ENCODE results near the gene RTKN2. TPM values are rescaled to one million over a fixed set of nuclear protein-coding genes. Genes with fewer than 3 reads are reported as not detected.
"Not testable (repeated sequence)": the region's sequence is repeated elsewhere in the genome, so short reads cannot be mapped to it uniquely, and the experiment has no call there.

Gene RTKN2, protein sequence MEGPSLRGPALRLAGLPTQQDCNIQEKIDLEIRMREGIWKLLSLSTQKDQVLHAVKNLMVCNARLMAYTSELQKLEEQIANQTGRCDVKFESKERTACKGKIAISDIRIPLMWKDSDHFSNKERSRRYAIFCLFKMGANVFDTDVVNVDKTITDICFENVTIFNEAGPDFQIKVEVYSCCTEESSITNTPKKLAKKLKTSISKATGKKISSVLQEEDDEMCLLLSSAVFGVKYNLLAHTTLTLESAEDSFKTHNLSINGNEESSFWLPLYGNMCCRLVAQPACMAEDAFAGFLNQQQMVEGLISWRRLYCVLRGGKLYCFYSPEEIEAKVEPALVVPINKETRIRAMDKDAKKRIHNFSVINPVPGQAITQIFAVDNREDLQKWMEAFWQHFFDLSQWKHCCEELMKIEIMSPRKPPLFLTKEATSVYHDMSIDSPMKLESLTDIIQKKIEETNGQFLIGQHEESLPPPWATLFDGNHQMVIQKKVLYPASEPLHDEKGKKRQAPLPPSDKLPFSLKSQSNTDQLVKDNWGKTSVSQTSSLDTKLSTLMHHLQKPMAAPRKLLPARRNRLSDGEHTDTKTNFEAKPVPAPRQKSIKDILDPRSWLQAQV
- 1 to 10 TPM in 1 of 2 experiments, under 1 TPM in 1; 0.97 to 1.0 TPM for total RNA-seq

DNA sequence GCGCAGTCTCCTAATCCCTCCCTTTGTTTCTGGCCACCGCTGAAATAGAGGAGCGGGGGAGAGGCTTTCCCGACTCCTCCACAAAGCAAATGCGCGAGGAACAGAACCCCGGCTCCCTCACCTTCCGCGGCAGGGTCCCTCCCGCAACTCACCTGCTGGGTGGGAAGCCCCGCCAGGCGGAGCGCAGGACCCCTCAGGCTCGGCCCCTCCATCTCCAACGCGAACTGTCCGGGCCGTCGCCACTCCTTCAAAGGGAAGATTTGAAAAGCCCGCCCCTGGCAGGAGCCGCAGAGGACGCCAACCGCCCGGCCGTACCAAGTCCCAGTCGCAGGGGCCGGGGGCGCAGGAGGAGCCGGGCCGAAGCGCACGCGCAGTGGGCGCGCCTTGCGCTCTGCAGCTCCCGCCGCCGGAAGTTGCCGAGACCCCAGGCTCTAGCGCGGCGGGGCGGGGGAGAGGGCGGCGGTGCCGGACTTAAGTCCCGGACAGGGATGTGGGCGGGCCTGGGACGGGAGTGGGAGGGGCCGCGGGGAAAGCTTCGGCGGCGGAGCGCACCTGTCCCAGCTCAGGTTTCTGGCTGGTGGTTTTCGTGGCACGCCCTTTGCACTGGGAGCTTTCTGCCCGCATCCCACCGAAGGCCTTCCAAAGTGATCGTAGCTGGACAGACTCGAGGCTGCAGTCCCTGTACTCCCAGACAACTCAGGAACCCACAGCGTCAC, at the start of gene RTKN2:
Gene RTKN2 (minus strand): TSS at position 446 of the 716 bp plus-strand sequence. CDS start 234 bp downstream, at position 212.
- ChIA-PET CTCF (interaction anchor here (0.5 to 0.6 kb wide), 2 partner anchors 175 to 1548 kb away, joined by 3 read pairs; no protein-coding TSS in a partner anchor), POLR2A (no interaction called here)

DNA sequence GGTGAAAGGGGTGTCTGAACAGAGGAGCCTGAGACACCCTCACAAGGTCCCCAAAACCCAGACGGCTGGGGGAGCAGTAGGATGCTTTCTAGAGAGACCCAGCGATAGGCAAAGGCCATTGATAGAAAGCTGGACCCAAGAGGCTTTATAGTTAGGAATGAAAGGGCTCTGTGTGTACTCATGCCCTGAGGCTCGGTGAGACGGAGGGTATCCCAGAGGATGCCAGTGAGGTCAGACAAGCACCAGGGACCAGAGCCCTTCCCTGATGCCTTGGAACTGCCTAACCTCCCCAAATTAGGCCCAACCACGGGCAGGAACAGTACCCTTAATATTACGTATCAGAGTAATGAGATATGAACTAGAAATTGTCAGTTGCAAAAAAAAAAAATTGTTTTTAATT, 48.6 kb upstream of the RTKN2 start:
- ChIA-PET CTCF (no interaction called here), POLR2A (no interaction called here)

DNA sequence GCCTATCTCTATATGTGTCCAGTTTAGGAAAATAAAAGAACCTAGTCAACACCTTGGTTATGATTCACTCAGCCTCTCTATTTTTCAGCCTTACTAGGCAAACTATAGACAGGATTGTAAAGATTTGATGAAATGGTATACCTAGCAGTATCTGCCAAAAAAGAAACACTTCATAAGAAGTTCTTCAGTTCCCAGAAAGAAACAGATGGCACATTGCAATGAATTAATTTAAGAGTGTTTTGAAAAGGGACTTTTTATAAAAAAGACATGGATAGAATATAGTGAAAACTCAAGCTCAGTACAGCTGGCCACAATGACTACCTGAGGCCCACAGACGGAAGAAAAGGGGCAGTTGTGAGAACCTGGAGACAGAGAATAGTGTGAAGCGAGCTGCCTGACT, 40.6 kb upstream of the RTKN2 start:
- ChIA-PET POLR2A (no interaction called here), CTCF (no interaction called here)

DNA sequence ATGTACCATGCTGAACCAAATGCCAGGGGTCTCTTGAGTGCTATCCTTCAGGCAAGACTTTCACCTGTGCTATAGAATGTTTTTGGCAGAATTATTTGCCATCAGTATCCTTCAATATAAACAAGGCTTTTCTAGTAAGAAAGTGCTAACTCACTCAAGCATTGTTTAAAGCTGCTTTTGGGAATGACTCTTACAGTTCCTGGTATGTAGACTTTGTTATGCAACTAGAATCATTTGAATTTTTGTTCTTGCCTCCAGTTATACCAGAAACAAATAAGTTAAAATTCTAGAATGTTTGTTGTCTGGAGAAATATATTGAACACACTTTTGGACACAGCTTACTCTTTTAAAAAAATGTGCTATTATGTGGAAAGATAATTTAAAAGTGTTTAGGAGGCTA, 39.5 kb upstream of the RTKN2 start:
- ChIA-PET CTCF (no interaction called here), POLR2A (no interaction called here)

DNA sequence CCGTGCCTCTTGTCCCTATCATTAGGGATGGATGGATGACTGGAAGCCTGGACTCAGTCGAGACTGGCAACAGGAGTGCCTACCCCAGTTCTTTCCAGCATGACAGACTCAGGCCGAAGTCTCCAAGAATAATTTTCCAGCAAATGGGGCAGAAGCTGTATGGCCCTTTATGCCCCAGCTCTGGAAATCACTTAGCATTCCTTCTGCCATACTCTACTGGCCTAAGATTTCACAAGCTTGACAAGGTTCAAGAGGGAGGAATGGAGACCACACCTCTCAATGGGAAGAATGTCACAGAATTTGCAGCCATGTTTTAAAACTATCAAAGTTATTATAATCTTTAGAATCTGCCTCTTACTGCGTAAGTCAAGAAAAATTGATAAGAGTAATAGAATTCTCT, 39.0 kb upstream of the RTKN2 start:
- CTCF ChIA-PET: no interaction called here
- POLR2A ChIA-PET: no interaction called here

DNA sequence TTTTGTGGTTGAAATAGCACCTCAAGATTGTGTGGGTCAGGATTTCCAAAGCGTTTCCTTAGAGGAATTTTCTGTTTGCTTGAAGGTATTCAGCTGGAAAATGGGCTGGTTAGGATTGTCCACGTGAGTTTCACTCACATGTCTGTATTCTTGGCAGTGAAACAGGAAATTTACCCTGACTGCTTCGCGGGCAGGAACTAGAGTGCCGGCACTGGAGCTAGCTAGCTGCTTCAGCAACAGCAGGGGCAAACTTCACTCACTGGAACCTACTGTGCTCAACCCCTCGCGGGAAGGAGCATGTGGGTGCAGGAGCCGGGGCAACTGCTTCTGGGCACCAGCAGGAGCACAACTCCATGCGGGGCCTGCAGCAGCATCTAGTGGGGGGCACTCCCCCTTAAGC, 38.0 kb upstream of the RTKN2 start:
- POLR2A ChIA-PET: no interaction called here
- CTCF ChIA-PET: interaction anchor here (0.6 kb wide), 1 partner anchor 16 kb away, joined by 3 read pairs; no protein-coding TSS in a partner anchor

DNA sequence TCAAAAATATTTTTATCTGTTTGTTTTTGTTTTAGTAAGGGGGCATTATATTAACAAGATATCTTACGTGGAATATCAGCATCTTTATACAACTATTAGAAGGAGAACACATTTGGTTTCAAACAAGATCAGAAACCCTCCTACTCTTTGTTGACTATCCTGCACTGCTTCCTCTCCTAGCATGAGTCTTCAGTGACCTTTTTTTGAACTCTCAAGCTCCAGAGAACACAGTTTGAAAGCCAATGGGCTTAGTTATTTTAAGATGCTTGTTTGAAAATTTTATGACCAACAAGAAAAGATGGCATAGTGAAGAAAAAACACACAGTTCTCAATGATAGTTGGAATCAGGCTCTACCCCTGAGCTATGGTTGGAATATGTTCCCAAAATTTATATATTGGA, 37.2 kb upstream of the RTKN2 start:
- CTCF ChIA-PET: no interaction called here
- POLR2A ChIA-PET: no interaction called here

DNA sequence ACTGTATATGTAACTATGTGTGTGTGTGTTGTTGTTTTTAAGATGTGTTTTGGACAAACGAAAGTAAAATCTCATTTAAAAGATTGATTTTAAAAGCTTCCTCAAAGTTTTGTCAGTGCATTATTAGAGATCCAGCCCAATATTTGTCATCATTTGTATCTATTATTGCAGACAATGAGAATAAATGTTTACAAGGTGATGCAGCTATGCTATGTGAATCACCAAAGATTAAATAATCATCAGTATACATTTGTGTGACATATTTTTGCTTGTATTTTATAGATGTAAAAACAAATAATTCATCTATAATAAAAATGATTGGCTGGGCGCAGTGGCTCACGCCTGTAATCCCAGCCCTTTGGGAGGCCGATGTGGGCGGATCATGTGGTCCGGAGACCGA, 35.3 kb upstream of the RTKN2 start:
- POLR2A ChIA-PET: no interaction called here
- CTCF ChIA-PET: no interaction called here

DNA sequence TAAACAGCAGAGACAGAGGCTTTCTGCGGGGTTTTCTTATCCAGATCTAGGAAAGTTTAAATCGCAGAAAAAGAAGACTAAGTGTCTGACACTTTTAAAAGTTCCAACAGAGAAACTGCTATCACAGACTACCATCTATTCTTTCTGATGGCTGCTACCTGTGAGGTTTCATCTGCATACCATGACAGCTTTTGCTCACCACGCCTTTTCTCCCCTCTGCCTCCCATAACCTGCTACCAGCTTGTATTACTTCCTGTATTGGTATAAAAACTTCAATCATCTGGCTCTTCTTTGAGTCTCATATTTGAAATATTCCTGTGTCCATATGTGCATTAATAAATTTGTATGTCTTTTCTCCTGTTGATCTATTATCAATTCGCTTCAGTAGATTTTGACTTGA, 34.1 kb upstream of the RTKN2 start:
- CTCF ChIA-PET: no interaction called here

DNA sequence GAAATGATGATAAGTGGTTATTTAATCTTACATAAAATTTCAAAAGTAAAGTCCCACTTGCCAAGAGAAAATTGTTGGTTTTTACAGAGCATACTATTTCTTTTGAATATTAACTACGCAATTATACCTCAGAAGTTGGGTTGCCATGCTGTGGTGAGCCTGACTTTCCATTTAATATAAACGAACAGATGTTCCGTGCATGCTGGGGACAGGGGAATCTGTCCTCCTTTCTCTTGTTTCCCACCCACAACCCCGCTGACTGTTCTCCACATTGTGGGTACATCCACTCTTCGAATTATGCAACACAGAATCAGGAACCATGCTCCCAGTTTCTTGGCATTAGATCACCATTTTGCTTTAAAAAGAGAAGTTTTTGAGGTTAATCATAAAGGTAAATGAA, 29.2 kb upstream of the RTKN2 start:
- ChIA-PET POLR2A (no interaction called here), CTCF (no interaction called here)

More for the DNA sequence above, 34.1 kb upstream of the RTKN2 start:
- POLR2A ChIA-PET: no interaction called here

DNA sequence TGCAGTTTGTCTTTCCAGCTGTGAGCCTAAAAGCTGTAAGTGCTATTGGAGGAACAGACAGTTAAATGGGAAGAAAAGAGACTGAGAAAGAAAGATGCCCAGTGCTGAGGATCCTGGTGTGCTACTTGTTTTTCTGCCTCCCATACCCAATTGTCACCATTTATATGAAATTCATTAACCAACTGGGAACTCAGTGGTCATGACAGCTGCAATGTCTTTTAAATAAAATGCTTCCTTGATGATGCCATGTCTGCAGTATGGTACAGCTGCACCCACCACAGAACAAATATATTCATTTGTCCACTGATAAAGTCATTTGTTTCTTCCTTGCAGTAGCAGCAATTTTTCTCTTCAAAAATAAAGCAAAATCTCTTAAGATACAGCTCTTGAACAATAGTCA, 15.6 kb upstream of the RTKN2 start:
- POLR2A ChIA-PET: no interaction called here
- CTCF ChIA-PET: no interaction called here

DNA sequence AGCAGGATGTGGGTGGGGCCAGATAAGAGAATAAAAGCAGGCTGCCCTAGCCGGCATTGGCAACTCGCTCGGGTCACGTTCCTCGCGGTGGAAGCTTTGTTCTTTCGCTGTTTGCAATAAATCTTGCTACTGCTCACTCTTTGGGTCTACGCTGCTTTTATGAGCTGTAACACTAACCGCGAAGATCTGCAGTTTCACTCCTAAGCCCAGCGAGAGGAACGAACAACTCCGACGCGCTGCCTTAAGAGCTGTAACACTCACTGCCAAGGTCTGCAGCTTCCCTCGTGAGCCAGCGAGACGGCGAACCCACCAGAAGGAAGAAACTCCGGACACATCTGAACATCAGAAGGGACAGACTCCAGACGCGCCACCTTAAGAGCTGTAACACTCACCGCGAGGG, 12.7 kb upstream of the RTKN2 start:
- POLR2A ChIA-PET: not testable (repeated sequence)

DNA sequence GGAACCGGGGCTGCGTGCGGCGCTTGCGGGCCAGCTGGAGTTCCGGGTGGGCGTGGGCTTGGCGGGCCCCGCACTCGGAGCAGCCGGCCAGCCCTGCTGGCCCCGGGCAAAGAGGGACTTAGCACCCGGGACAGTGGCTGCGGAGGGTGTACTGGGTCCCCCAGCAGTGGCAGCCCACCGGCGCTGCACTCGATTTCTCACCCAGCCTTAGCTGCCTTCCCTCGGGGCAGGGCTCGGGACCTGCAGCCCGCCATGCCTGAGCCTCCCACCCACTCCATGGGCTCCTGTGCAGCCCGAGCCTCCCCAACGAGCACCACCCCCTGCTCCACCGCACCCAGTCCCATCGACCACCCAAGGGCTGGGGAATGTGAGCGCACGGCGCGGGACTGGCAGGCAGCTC, 11.7 kb upstream of the RTKN2 start:
- POLR2A ChIA-PET: interaction anchor here (0.6 kb wide), 1 partner anchor 1304 kb away, joined by 4 read pairs; no protein-coding TSS in a partner anchor
- CTCF ChIA-PET: not testable (repeated sequence)

More for the DNA sequence above, 12.7 kb upstream of the RTKN2 start:
- CTCF ChIA-PET: interaction anchor here (0.6 kb wide), 1 partner anchor 811 kb away, joined by 3 read pairs; no protein-coding TSS in a partner anchor

DNA sequence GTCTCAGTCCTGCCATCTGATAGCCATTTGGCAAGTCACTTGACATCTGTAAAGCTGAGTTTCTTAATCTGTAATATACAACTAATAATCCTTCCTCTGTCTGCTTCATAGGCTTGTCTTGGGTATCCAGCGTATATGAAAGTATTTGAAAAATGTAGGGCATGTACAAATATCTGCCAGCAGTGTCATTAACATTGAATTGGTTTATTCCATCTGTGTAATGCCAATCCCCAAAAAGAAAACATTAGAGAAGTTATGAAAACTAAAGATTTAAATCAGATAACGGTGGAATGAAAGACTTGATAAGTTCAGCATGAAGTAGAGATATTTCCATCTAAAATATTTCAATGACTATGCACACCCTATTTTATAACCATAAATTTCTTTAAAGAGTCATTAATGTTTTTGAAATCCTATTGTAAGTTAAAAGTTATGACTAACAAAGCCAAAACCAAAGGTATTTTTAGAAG, 9.8 kb upstream of the RTKN2 start:
- CTCF ChIA-PET: no interaction called here
- POLR2A ChIA-PET: no interaction called here

DNA sequence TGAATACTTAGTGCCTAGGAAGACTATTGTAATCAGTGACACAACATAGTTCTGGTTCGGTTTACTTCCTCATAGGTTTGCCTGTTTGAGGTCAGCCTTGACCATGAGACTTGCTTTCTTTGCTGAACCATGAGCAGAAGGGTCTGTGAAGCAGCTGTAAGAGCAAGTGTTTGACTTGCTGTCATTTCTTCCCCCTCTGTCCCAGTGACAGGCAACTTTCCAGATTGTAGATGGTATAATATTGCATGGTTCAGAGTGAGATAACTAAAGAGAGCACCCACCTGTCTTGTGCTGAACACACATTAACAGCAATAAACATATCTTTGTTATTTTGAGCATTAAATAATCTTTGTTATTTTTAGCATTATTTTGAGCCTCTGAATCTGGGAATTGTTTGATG, 9.3 kb upstream of the RTKN2 start:
- ChIA-PET CTCF (no interaction called here), POLR2A (no interaction called here)

DNA sequence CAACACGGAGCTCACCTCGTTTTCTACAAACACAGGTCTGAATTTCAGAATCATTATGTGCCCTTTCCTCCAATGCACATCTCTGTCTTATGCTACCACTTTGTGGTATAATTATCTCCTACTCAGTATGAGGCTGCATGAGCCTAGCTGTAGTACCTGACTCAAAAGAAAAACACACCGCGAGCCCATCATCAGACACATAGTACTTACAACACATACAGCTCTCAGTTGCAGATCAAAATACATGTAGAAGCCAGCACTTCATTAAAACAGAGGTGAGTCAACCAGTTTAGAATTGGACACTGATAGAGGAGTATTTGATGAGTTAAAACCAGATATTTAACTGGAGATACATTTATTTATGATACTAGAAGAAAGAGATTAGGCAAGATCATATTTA, 1.4 kb upstream of the RTKN2 start:
- CTCF ChIA-PET: no interaction called here
- POLR2A ChIA-PET: no interaction called here

DNA sequence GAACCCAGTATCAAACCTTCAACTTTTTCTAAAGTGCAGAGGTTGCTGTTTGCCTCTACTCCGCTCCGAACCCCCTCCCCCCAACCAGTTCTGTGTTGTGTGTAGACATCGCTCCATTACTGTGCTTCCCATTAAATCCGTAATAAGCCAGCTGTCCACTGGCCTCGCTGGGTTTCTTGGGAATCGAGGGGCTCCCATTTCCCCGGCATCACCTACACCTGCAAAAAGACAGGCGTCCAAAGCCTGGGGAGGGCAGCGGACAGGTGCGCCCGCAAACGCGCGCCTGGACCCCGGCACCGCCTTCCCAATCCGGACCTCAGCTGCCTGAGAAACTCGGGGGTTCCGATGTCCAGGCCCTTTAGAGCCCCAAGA, 631 bp downstream of the RTKN2 start:
- ChIA-PET POLR2A (no interaction called here), CTCF (no interaction called here)

DNA sequence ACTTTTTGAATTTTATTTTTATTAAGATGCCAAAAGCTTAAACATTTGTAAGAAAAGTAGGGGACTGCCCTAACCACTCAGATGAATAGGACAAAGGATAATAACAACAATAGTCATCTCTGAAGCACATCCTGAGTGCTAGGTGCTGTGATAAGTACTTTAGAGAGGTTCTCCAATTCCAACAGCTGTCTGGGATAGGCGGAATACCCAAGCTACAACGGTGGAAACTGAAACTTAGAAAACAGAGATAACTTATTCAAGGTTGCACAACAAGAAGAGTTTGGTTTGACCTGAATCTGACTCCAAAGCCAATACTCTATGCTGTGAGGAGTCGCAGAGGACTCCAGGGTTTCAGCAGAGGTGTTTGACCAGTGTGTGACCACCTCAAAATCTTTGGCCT, 2.0 kb downstream of the RTKN2 start:
- CTCF ChIA-PET: no interaction called here
- POLR2A ChIA-PET: no interaction called here

DNA sequence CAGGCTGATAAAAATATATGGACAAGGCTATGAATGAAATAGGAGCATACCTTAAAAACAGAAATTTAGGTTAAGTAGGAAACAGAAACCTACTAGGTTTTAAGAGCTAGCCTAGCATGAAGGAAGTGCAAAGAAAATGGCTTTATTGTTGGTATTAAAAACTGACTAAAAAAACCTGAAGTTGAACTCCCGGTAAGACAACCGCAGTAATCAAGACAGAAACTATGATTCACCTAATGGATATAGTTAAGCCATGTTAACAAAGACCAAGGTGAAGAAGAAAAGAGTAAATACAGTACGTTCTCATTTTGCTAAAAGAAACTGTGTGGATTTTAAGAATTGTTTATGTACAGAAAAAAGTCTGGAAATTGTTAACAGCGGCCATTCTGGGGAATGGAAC, 2.5 kb downstream of the RTKN2 start:
- POLR2A ChIA-PET: interaction anchor here (0.7 kb wide), 1 partner anchor 189 kb away, joined by 3 read pairs; no protein-coding TSS in a partner anchor
- CTCF ChIA-PET: no interaction called here

DNA sequence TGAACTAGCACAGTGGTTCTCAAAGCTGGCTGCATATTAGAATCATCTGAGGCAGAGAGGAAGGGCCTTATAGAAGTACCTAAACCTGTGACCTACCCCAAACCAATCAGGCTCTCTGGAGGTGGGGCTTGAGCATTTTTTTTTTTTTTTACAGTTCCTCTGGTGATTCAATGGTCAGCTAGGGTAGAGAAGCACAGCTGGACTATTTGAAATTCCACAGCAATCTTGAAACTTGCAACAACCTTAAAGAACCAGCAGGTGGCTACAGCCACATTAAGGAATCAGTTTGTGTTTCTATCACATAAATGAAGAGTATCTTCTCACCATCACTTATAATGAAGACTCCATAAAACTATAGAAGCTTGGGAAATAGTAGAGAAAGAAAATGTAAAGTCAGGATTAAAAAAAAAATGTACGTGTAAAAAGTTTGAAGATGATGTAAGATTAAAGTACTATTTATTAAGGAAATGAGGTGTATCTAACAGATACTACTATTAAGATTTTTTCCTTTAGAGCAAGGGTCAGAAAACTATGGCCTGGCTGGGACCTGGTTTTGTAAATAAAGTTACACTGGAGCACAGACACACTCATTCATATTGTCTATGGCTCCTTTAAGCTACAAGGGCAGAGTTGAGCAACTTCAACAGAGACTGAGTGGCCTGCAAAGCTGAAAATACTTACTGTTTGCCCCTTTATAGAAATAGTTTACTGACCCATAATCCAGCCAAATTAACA, 3.8 kb downstream of the RTKN2 start:
- ChIA-PET CTCF (interaction anchor here (0.6 to 1.0 kb wide), 3 partner anchors 88 to 326 kb away, joined by 3 read pairs; no protein-coding TSS in a partner anchor), POLR2A (no interaction called here)
